OCI-LY7 (cell line): ENCODE data around the gene FUZ. TPM values are rescaled to one million over a fixed set of nuclear protein-coding genes. Genes with fewer than 3 reads are reported as not detected.

Source experiments
- BruUV-seq: library from RNA; stranded (reverse); fragments of 400-500 nt; replicated peaks from 2 replicates; lab custom pipeline; 2021; lab: Mats Ljungman, UMichigan
- CTCF ChIA-PET: fragments of 300-600 bp; sonication (Branson Sonifier 250); formaldehyde crosslinking; loops from one replicate; lab custom pipeline; 2022; ENCODE audit warnings: antibody characterized with exemption; ENCODE audit not compliant: unreplicated experiment; lab: Charles Lee
- POLR2A ChIA-PET: fragments of 300-600 bp; sonication (Branson Sonifier 250); formaldehyde crosslinking; loops from one replicate; lab custom pipeline; 2022; ENCODE audit warnings: antibody characterized with exemption; lab: Charles Lee
- DNase-seq: peaks from one replicate; pipeline ENCODE4 v3.0.0-alpha.2; 2015; ENCODE audit warnings: low spot score
- H2AFZ ChIP-seq: fragments of 200-600 bp; sonication (generic), shearing (Covaris generic); 2 replicates; pipeline ENCODE4 v1.6.1; 2014; ENCODE audit warnings: mild to moderate bottlenecking, antibody characterized with exemption, low read length, moderate library complexity
- H3K27ac ChIP-seq: fragments of 200-600 bp; sonication (generic); 2 replicates; pipeline ENCODE4 v1.5.1; 2014; ENCODE audit warnings: mixed run types, low read depth, mild to moderate bottlenecking, moderate library complexity, low read length, inconsistent platforms; ENCODE audit not compliant: poor library complexity, severe bottlenecking
- H3K36me3 ChIP-seq: fragments of 200-600 bp; sonication (generic); 2 replicates; pipeline ENCODE4 v1.6.1; 2014; ENCODE audit warnings: mild to moderate bottlenecking, antibody characterized with exemption, low read length, moderate library complexity, mixed read lengths; ENCODE audit not compliant: insufficient read depth
- H3K4me1 ChIP-seq: fragments of 200-600 bp; sonication (generic); 2 replicates; pipeline ENCODE4 v1.5.1; 2014; ENCODE audit warnings: mild to moderate bottlenecking, low read length; ENCODE audit not compliant: insufficient read depth, poor library complexity, severe bottlenecking
- H3K4me2 ChIP-seq: fragments of 200-600 bp; sonication (generic); 2 replicates; pipeline ENCODE4 v1.6.1; 2014; ENCODE audit warnings: mild to moderate bottlenecking, low read length
- H3K4me3 ChIP-seq: fragments of 200-600 bp; sonication (generic); 2 replicates; pipeline ENCODE4 v1.5.1; 2014; ENCODE audit warnings: mild to moderate bottlenecking, low read depth, low read length; ENCODE audit not compliant: poor library complexity, severe bottlenecking
- H3K79me2 ChIP-seq: fragments of 200-600 bp; sonication (generic); 2 replicates; pipeline ENCODE4 v1.6.1; 2016; ENCODE audit warnings: low read depth, mild to moderate bottlenecking, low read length, moderate library complexity, mixed read lengths; ENCODE audit not compliant: insufficient read depth
- H3K9me2 ChIP-seq: fragments of 200-600 bp; sonication (generic); 2 replicates; pipeline ENCODE4 v1.6.1; 2016; ENCODE audit warnings: mild to moderate bottlenecking, low read length, mixed read lengths; ENCODE audit not compliant: insufficient read depth
- H3K9me3 ChIP-seq: fragments of 200-600 bp; sonication (generic); 2 replicates; pipeline ENCODE4 v1.6.1; 2014; ENCODE audit warnings: mild to moderate bottlenecking, mixed run types, low read length, mixed read lengths
- H4K20me1 ChIP-seq: fragments of 200-600 bp; sonication (generic); 2 replicates; pipeline ENCODE4 v1.6.1; 2014; ENCODE audit warnings: mild to moderate bottlenecking, antibody characterized with exemption, low read length, moderate library complexity, mixed read lengths; ENCODE audit not compliant: insufficient read depth
- EZH2phosphoT487 ChIP-seq: fragments of 200-600 bp; sonication (generic); IDR thresholded peaks from 2 replicates; pipeline ENCODE4 v1.6.1; 2018; ENCODE audit warnings: low read depth, borderline replicate concordance, mild to moderate bottlenecking, mixed run types, antibody characterized with exemption, low read length, moderate library complexity, mixed read lengths
- intact Hi-C: fragments of 100-400 bp; cut with micrococcal nuclease; formaldehyde crosslinking; loops from one replicate; pipeline ENCODE4 v1.10.0; 2022; ENCODE audit not compliant: unreplicated experiment
- total RNA-seq, 2 experiments: library from RNA; depleted of rRNA in 1 of 2; stranded (reverse); fragments of >200 nt in 1 of 2; shearing (Covaris generic) in 1 of 2; gene quantifications; 2 replicates each; pipeline ENCODE4 v1.2.3, GENCODE V29; 2014 to 2022
- TF ChIP-seq, protein P1 (sequence below): fragments of 200-600 bp; sonication (generic); conservative IDR thresholded peaks from 2 replicates; pipeline ENCODE4 v1.5.1; 2014; ENCODE audit warnings: mild to moderate bottlenecking, antibody characterized with exemption, low read length, moderate library complexity, mixed read lengths

FUZ gene
- total RNA-seq, 2 experiments from 2014 or later, result 28.1 to 33.6 TPM

DNA sequence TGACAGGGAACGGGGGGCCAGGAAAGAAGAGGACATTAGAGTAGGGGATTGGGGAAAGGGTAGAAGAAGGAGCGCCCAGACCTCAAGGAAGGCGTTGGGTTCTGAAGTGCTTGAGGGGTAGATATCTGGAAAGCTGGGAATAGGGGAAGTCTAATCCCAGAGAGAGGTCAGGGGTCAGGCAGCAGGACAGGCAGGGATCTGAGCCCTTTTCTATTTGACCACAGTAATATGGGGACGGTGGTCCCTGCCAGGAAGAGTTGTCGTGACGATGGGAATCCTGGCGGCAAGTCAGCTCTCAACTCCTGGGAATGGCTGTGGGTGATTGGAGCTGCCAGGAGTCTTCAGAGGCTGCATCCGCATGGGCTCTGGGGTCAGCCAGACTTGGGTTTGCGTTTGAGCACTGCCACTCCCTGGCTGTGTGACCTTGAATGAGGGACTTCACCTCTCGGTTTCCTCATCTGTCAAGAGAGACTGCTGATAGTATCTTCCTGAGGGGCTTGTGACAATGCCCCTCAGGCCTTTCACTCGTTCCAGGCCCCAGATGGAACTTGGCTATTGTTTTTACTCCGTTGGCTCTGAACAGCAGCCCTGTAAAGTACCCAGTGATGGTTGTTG lies 45.0 kb downstream of the FUZ start:
- H3K79me2 ChIP-seq, result peaks cover 11% of the 10 kb centered on the region; the same call in 1 of the 2 replicates
- no peak for TF ChIP-seq EZH2phosphoT487
- TF ChIP-seq, protein P1, sequence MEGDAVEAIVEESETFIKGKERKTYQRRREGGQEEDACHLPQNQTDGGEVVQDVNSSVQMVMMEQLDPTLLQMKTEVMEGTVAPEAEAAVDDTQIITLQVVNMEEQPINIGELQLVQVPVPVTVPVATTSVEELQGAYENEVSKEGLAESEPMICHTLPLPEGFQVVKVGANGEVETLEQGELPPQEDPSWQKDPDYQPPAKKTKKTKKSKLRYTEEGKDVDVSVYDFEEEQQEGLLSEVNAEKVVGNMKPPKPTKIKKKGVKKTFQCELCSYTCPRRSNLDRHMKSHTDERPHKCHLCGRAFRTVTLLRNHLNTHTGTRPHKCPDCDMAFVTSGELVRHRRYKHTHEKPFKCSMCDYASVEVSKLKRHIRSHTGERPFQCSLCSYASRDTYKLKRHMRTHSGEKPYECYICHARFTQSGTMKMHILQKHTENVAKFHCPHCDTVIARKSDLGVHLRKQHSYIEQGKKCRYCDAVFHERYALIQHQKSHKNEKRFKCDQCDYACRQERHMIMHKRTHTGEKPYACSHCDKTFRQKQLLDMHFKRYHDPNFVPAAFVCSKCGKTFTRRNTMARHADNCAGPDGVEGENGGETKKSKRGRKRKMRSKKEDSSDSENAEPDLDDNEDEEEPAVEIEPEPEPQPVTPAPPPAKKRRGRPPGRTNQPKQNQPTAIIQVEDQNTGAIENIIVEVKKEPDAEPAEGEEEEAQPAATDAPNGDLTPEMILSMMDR, result no peak
- no peak overlapping the region for H3K27ac ChIP-seq
- no peak overlapping the region for H2AFZ ChIP-seq
- H3K4me3 ChIP-seq, result peak overlapping the region; percentile 98
- peaks cover 3% of the 10 kb centered on the region; the same call in 1 of the 2 replicates for H4K20me1 ChIP-seq
- ChIA-PET CTCF (no interaction called here), POLR2A (interaction anchor here (1.1 kb wide), 1 partner anchor 22 kb away, joined by 3 read pairs; no protein-coding TSS in a partner anchor)
- intact Hi-C loops, result loop anchor here (10.0 kb wide), 1 partner anchor 273 kb away; the partner anchor contains the start of gene RPS11
- BruUV-seq, result no TSS peak
- H3K9me2 ChIP-seq, result no peaks in the 10 kb centered on the region
- H3K36me3 ChIP-seq, result no peaks in the 10 kb centered on the region; the same call in 1 of the 2 replicates
- DNase-seq, result no peak
- H3K4me2 ChIP-seq, result peak overlapping the region; percentile 72
- no peaks in the 10 kb centered on the region for H3K9me3 ChIP-seq
- H3K4me1 ChIP-seq, result peaks cover 21% of the 10 kb centered on the region

DNA sequence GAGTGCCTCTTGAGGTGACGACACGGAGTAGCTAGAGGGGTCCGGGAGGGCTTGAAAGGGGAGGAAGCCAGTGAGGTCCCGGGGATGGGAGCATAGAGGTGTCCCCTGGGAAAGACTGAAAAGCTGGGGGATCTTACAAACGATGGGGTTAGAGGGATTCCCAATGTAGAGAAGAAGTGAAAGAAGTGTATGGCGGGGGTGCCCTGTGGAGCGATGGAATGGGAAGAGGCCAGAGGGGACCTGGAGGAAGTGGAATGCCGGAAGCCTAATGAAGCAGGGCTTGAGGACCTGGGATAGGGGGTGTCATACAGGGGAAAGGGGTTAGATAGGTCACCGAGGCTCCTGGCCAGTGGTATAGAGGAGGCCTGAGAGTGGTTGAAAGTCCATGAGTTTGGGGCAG lies 45.7 kb downstream of the FUZ start:
- ChIA-PET CTCF (interaction anchor here (0.6 to 0.7 kb wide), 2 partner anchors 86 to 1330 kb away, joined by 4 to 5 read pairs; no protein-coding TSS in a partner anchor), POLR2A (interaction anchor here (1.1 kb wide), 1 partner anchor 21 kb away, joined by 3 read pairs; no protein-coding TSS in a partner anchor)
- peaks cover 21% of the 10 kb centered on the region for H3K4me1 ChIP-seq
- H3K9me2 ChIP-seq, result no peaks in the 10 kb centered on the region
- peaks cover 3% of the 10 kb centered on the region; the same call in 1 of the 2 replicates for H4K20me1 ChIP-seq
- no peak for DNase-seq
- peaks cover 11% of the 10 kb centered on the region; the same call in 1 of the 2 replicates for H3K79me2 ChIP-seq
- TF ChIP-seq EZH2phosphoT487, result no peak
- TF ChIP-seq, protein P1, result no peak
- no peaks in the 10 kb centered on the region for H3K9me3 ChIP-seq
- intact Hi-C loops, result loop anchor here (10.0 kb wide), 1 partner anchor 273 kb away; the partner anchor contains the start of gene RPS11
- peak overlapping the region; percentile 72 for H3K4me2 ChIP-seq
- BruUV-seq, result no TSS peak
- H3K4me3 ChIP-seq, result peak overlapping the region; percentile 98
- no peaks in the 10 kb centered on the region; the same call in 1 of the 2 replicates for H3K36me3 ChIP-seq
- peak overlapping the region; percentile 42; the same call in 1 of the 2 replicates for H2AFZ ChIP-seq
- H3K27ac ChIP-seq, result peak overlapping the region; percentile 28
